ENCODE data around the gene DDX1. TPM values are rescaled to one million over a fixed set of nuclear protein-coding genes. Genes with fewer than 3 reads are reported as not detected.

The DDX1 gene
- total and polyA plus RNA-seq, 2 donors (not counting 3 experiments of a cell fraction or from before 2014, with no cell fraction given), result 41.2 to 117 TPM

DNA sequence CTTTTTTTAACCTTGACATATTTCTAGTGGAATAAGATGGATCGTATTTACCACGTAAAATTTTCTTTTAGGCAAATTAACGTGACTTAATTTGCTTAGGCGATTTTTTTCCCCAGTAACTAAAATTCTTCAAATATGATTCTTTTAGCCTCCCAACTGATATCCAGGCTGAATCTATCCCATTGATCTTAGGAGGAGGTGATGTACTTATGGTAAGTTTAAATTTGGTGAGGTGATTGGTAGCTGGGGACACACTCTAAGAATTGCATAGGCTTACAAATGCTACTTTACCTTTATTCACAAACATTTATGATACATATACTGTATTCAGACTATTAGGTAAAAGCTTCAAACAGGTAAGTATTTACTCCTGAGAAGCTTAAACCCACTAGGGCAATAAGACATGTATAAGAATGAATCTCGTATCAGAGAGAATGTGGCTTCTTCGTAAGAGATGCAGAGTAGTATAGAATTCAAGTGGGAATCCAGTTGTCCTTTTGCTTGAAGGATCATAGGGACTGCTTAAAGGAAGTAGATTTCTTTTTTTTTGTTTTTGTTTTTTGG is 3.8 kb downstream of the DDX1 start:
- ChIA-PET CTCF (no interaction called here), POLR2A (no interaction called here)
- dilution Hi-C loops (cut with MboI; ENCODE audit: extremely low pct_ligation_motif_present, low sequenced_read_pairs), result no loop called here
- intact Hi-C loops (cut with micrococcal nuclease), result no loop called here
- Histone ChIP-seq H3K4me3 (replicated peaks in 1 of 3; ENCODE audit: insufficient read depth in 1 of 3, low read depth in 1 of 3, low read length in 3 of 3) (no peak overlapping the region), H3K9me1 (replicated peaks; ENCODE audit: control insufficient read depth, extremely low read depth, insufficient read depth, low read length) (no peaks in the 10 kb centered on the region), H3K4me2 (ENCODE audit: insufficient read depth, low read length) (no peak overlapping the region), H3K27ac (ENCODE audit: insufficient read depth, low read depth, low read length) (no peak overlapping the region), H3K36me3 (ENCODE audit: control insufficient read depth in 2 of 2, extremely low read depth in 1 of 2, insufficient read depth in 2 of 2, low read length in 2 of 2) (peaks cover 9 to 32% of the 10 kb centered on the region in 2 experiments), H3K4me1 (ENCODE audit: control insufficient read depth, extremely low read depth, insufficient read depth, low read length) (peaks cover 15% of the 10 kb centered on the region), H3K9ac (replicated peaks; ENCODE audit: extremely low read depth, insufficient read depth, low read length) (no peak overlapping the region), H3K9me3 (replicated peaks; ENCODE audit: control insufficient read depth, insufficient read depth, low read length) (no peaks in the 10 kb centered on the region), H3K27me3 (ENCODE audit: control insufficient read depth in 2 of 2, insufficient read depth in 2 of 2, low read length in 2 of 2) (no peaks in the 10 kb centered on the region), H4K20me1 (replicated peaks; ENCODE audit: control insufficient read depth, extremely low read depth, insufficient read depth, low read length) (no peaks in the 10 kb centered on the region), H3K79me2 (ENCODE audit: control insufficient read depth, insufficient read depth, low read length) (peaks cover 47% of the 10 kb centered on the region), H2AFZ (ENCODE audit: low read depth, low read length) (no peak overlapping the region)
- DNase-seq (ENCODE audit: low read depth, low spot score) (no peak), FAIRE-seq (no peak)
- BruUV-seq (replicated peaks), result no TSS peak
- TF ChIP-seq MYC (IDR thresholded peaks at IDR 0.05; ENCODE audit: low read depth, low read length) (no peak), GATA2 (IDR thresholded peaks at IDR 0.05; ENCODE audit: insufficient read depth, insufficient read length, low read depth, low read length) (no peak), JUN (IDR thresholded peaks at IDR 0.05; ENCODE audit: borderline replicate concordance, insufficient read depth, insufficient read length, low read depth) (no peak), FOS (IDR thresholded peaks at IDR 0.05; ENCODE audit: borderline replicate concordance, insufficient read depth, low read length) (no peak), EZH2 (IDR thresholded peaks at IDR 0.05; ENCODE audit: borderline replicate concordance, low read depth, low read length, severe bottlenecking) (no peak)
- TF ChIP-seq, protein P1, sequence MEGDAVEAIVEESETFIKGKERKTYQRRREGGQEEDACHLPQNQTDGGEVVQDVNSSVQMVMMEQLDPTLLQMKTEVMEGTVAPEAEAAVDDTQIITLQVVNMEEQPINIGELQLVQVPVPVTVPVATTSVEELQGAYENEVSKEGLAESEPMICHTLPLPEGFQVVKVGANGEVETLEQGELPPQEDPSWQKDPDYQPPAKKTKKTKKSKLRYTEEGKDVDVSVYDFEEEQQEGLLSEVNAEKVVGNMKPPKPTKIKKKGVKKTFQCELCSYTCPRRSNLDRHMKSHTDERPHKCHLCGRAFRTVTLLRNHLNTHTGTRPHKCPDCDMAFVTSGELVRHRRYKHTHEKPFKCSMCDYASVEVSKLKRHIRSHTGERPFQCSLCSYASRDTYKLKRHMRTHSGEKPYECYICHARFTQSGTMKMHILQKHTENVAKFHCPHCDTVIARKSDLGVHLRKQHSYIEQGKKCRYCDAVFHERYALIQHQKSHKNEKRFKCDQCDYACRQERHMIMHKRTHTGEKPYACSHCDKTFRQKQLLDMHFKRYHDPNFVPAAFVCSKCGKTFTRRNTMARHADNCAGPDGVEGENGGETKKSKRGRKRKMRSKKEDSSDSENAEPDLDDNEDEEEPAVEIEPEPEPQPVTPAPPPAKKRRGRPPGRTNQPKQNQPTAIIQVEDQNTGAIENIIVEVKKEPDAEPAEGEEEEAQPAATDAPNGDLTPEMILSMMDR (IDR thresholded peaks at IDR 0.05; ENCODE audit: extremely low read depth in 1 of 2, insufficient read depth in 1 of 2, low read depth in 1 of 2, low read length in 2 of 2), result no peak
- TF ChIP-seq, protein P2, sequence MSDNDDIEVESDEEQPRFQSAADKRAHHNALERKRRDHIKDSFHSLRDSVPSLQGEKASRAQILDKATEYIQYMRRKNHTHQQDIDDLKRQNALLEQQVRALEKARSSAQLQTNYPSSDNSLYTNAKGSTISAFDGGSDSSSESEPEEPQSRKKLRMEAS (IDR thresholded peaks at IDR 0.05; ENCODE audit: insufficient read depth, insufficient read length), result no peak

Measured in endothelial cell of umbilical vein (primary cell).